HUES6 (cell line): ENCODE data around the gene BFSP1.

ENCODE experiments used
- H3K27ac ChIP-seq: 2 replicates; pipeline ENCODE4 v1.7.0; 2013; ENCODE audit warnings: low read depth, mild to moderate bottlenecking, low read length, inconsistent platforms
- H3K27me3 ChIP-seq: 2 replicates; pipeline ENCODE4 v1.6.1; 2013; ENCODE audit warnings: low read length; ENCODE audit not compliant: control insufficient read depth, insufficient read depth
- H3K36me3 ChIP-seq: 2 replicates; pipeline ENCODE4 v1.6.1; 2013; ENCODE audit warnings: low read length; ENCODE audit not compliant: control insufficient read depth, insufficient read depth
- H3K4me1 ChIP-seq: 2 replicates; pipeline ENCODE4 v1.6.1; 2013; ENCODE audit warnings: low read length; ENCODE audit not compliant: control insufficient read depth, insufficient read depth
- H3K4me3 ChIP-seq: 2 replicates; pipeline ENCODE4 v1.5.1; 2013; ENCODE audit warnings: low read depth, low read length
- H3K9ac ChIP-seq: one replicate; pipeline ENCODE4 v1.6.1; 2013; ENCODE audit warnings: mild to moderate bottlenecking, low read length
- H3K9me3 ChIP-seq: 2 replicates; pipeline ENCODE4 v1.6.1; 2013; ENCODE audit warnings: low read depth, low read length; ENCODE audit not compliant: control insufficient read depth, insufficient read depth

The BFSP1 gene

DNA sequence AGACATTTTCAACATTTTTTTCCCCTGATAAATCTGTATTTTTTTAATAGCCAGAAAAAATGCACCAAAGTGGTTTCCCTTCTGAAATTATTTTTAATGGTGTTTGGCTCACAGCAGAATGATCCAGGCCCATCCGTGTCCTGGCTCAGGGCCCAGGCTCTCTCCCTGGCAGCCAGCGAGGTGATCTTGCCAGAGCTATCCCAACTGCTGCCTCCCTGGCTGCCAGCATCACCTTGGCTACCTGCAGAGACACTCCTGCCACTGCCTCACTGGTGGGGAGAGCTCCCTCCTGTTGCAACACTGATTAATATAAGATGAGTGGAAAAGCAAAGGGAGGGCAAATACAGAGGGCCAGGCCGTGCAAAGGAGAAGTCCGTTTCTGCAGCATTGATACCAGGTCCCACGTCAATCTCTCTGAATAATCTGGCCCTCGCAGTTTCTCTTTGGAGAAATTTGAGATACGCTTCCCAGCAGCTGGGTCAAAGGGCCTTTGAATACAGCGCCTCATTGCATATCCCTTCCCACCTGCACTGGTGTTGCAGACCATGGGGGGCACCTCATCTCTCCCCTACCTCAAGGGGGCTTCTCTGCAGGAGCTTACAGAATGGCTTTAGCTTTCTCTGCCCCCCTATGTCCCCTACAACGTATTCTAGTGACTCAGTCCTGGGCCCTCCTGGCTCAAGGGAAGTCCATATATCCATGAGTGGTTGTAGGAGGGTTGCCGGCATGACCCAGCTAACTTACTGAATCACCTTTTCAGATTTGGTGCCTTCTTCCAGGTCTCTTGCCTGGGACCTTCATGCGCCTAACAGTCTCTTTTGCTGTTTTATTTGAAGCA lies 25.9 kb upstream of the BFSP1 start:
- H3K27ac ChIP-seq: no peak overlapping the region
- peaks cover 27% of the 10 kb centered on the region for H3K4me1 ChIP-seq
- no peaks in the 10 kb centered on the region for H3K27me3 ChIP-seq
- H3K9ac ChIP-seq: no peak overlapping the region
- no peak overlapping the region for H3K4me3 ChIP-seq
- no peaks in the 10 kb centered on the region for H3K9me3 ChIP-seq
- no peaks in the 10 kb centered on the region for H3K36me3 ChIP-seq

DNA sequence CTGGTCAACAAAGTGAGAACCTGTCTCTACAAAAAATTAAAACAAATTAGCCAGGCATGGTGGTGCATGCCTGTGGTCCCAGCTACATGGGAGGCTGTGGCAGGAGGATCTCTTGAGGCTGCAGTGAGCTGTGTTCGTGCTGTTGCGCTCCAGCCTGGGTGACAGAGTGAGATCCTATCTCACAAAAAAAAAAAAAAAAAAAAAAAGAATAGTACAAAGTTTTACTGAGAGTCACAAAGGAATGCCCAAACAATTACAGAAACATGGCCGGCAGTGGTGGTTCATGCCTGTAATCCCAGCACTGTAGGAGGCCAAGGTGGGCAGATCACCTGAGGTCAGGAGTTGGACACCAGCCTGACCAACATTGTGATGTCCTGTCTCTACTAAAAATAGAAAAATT lies 23.9 kb upstream of the BFSP1 start:
- no peaks in the 10 kb centered on the region for H3K36me3 ChIP-seq
- no peak overlapping the region for H3K4me3 ChIP-seq
- no peak overlapping the region for H3K27ac ChIP-seq
- no peak overlapping the region for H3K9ac ChIP-seq
- no peaks in the 10 kb centered on the region for H3K9me3 ChIP-seq
- H3K27me3 ChIP-seq: no peaks in the 10 kb centered on the region
- H3K4me1 ChIP-seq: peaks cover 27% of the 10 kb centered on the region

- Histone ChIP-seq H3K4me3 (no peak overlapping the region), H3K9ac (no peak overlapping the region), H3K4me1 (no peaks in the 10 kb centered on the region), H3K9me3 (no peaks in the 10 kb centered on the region), H3K27ac (no peak overlapping the region), H3K36me3 (no peaks in the 10 kb centered on the region), H3K27me3 (no peaks in the 10 kb centered on the region)
Observed at GRCh38 chr20:17549131-17549530, 18.0 kb upstream of the BFSP1 start.

DNA sequence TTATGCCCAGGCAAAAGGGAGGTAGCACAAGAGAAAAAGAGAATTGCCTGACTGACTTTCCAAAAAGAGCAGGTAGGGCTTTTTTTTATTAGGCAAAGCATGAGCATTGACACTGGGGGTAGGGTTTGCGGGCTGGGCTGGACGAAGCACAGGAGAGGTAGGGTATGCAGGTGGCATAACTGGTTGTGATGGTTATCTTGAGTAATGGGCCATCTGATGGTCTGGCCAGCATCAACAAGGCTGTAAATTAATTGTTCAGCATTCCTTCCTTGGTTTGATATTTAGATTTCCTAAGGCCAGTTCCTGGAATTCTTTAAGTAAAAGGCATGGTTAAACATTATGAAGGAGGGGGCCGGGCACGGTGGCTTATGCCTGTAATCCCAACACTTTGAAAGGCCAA lies 13.9 kb upstream of the BFSP1 start:
- no peak overlapping the region for H3K4me3 ChIP-seq
- no peaks in the 10 kb centered on the region for H3K36me3 ChIP-seq
- no peaks in the 10 kb centered on the region for H3K9me3 ChIP-seq
- no peaks in the 10 kb centered on the region for H3K27me3 ChIP-seq
- H3K27ac ChIP-seq: no peak overlapping the region
- H3K9ac ChIP-seq: no peak overlapping the region
- no peaks in the 10 kb centered on the region for H3K4me1 ChIP-seq

DNA sequence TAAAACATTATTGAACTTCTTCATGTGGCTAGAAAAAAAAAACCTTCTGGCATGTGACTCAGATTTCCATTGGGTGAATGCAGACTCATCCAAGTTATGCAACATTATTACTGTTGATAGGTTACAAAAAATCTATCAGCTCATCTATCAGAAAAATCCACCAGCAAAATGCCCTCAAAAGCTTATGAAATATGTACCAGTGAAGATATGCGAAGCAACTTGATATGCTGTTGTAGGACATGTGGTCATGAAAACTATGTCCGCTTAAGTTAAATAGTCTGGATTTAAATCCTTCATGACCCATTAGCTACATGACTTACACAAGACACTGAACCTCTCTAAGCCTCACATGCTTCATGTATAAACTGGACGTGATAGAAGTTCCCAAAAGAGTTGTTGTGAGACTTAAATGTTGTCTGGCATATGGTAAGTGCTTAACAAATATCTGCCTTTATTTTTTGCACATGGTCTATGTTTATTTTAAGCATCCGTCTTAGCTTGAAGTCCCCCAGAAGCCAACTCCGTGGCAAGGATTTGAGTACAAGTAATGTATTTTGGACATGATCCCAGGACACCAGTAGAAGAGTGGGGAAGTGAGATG lies 12.5 kb upstream of the BFSP1 start:
- H3K4me3 ChIP-seq: no peak overlapping the region
- no peaks in the 10 kb centered on the region for H3K27me3 ChIP-seq
- H3K9ac ChIP-seq: no peak overlapping the region
- no peaks in the 10 kb centered on the region for H3K36me3 ChIP-seq
- no peak overlapping the region for H3K27ac ChIP-seq
- H3K4me1 ChIP-seq: no peaks in the 10 kb centered on the region
- no peaks in the 10 kb centered on the region for H3K9me3 ChIP-seq

GRCh38 chr20:17542993-17543412 lies 11.8 kb upstream of the BFSP1 start:
- Histone ChIP-seq H3K36me3 (no peaks in the 10 kb centered on the region), H3K4me1 (no peaks in the 10 kb centered on the region), H3K9ac (no peak overlapping the region), H3K27me3 (no peaks in the 10 kb centered on the region), H3K4me3 (no peak overlapping the region), H3K27ac (no peak overlapping the region), H3K9me3 (no peaks in the 10 kb centered on the region)

DNA sequence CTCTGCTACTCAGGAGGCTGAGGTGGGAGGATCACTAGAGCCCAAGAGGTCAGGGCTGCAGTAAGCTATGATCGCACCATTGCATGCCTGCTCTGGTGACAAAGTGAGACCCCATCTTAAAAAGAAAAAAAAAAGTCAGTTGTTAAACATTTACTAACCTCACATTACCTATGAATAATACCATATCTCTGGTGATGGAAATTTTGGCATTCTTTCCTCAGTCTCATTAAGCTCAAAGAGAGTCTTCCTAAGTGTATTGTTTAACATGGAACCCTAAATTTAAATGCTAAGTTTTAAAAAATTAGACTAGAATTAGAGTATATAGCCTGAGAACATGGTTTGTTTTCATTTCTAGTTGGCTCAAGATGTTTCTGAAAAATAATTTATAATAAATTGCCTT lies 11.3 kb upstream of the BFSP1 start:
- no peak overlapping the region for H3K27ac ChIP-seq
- no peaks in the 10 kb centered on the region for H3K36me3 ChIP-seq
- no peaks in the 10 kb centered on the region for H3K4me1 ChIP-seq
- H3K9ac ChIP-seq: no peak overlapping the region
- H3K27me3 ChIP-seq: no peaks in the 10 kb centered on the region
- H3K9me3 ChIP-seq: no peaks in the 10 kb centered on the region
- H3K4me3 ChIP-seq: no peak overlapping the region

DNA sequence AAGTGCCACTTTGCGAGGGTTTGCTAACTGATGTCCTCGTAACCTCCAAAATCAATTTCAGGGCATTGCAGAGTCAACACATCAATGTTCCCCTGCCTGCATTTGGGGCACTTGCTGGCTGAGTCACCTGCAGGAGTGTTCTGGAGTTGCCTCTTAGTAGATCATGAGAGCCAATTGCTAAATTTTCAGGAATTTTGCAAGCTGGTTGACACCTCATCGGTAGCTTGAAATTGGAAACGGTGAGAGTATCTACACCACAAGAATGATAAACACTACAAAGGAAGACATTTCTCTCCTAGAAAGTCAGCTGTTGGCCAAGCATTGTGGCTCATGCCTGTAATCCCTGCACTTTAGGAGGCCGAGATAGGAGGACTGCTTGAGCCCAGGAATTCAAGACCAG lies 10.8 kb upstream of the BFSP1 start:
- Histone ChIP-seq H3K9ac (no peak overlapping the region), H3K4me3 (no peak overlapping the region), H3K27ac (no peak overlapping the region), H3K27me3 (no peaks in the 10 kb centered on the region), H3K9me3 (no peaks in the 10 kb centered on the region), H3K36me3 (no peaks in the 10 kb centered on the region), H3K4me1 (peaks cover 4% of the 10 kb centered on the region)

DNA sequence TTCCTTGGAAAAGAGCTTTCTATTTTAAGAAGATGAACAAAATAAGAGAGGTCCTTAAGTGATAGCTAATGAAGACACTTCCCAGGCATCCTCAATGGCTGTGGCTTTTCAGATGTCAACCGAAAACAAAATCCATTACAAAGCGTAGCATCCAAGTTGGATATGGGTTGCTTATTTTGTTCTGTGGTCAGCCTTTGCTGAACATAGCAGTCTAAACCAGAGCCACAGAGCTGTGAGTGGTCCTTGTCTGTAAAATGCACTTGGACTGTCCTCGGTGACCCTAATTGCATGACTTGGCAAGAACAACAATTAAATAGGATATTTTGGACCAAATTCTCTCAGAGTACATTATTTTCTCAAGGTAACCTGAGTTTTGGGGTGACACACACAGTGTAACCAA lies 10.4 kb upstream of the BFSP1 start:
- Histone ChIP-seq H3K36me3 (no peaks in the 10 kb centered on the region), H3K27me3 (no peaks in the 10 kb centered on the region), H3K4me1 (peaks cover 4% of the 10 kb centered on the region), H3K9ac (no peak overlapping the region), H3K27ac (no peak overlapping the region), H3K9me3 (peaks cover 2% of the 10 kb centered on the region; the same call in 1 of the 2 replicates), H3K4me3 (no peak overlapping the region)

DNA sequence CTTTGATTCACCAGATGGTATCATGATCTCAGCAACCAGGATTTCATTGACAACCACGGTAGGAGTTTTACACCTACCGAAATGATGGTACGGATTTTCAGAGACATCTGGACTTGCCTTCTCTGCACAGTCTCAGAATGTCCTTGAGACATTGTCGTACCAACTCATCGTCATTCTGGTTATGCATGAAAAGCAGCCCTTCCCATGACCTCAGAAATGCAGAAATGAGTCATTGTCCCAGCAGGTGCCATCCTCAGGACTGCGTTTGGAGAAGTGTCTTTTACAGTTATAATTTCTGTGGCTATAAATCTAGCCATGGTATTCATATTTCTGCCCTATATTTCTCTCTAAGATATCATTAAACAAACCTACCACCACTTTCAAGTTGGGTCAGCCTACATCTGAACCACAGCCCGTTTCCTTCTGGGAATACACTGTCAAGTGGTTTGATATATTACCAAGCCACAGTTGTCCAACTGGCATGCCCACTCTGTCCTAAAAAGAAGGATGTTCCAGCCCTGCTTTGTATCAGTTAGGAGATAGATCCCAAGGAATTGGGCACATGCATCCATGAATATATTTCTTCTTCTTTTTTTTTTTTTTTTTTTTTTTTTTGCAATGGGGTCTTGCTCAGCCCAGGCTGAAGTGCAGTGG lies 7.5 kb upstream of the BFSP1 start:
- Histone ChIP-seq H3K27me3 (no peaks in the 10 kb centered on the region), H3K9me3 (peaks cover 4% of the 10 kb centered on the region; the same call in 1 of the 2 replicates), H3K4me3 (no peak overlapping the region), H3K36me3 (no peaks in the 10 kb centered on the region), H3K27ac (no peak overlapping the region), H3K9ac (no peak overlapping the region), H3K4me1 (peaks cover 13% of the 10 kb centered on the region)

DNA sequence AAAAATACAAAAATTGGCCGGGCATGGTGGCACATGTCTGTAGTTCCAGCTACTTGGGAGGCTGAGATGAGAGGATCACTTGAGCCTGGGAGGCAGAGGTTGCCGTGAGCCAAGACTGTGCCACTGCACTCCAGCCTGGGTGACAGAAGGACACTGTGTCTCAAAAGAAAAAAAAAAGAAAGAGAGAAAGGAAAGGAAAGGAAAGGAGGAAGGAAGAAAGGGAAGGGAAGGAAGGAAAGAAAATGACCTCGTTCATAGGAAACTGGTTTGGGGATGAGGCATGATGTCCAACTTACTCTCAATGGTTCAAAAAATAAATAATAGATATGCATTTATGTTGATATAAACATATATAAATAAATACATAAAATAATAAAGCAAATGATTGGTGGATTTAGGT lies 6.8 kb upstream of the BFSP1 start:
- Histone ChIP-seq H3K27ac (no peak overlapping the region), H3K27me3 (no peaks in the 10 kb centered on the region), H3K36me3 (no peaks in the 10 kb centered on the region), H3K4me3 (no peak overlapping the region), H3K9me3 (peaks cover 4% of the 10 kb centered on the region; the same call in 1 of the 2 replicates), H3K9ac (no peak overlapping the region), H3K4me1 (peaks cover 18% of the 10 kb centered on the region)
